Ramos (cell line): ENCODE results near the gene ATP13A2.

Source experiments
- in situ Hi-C: fragments of 300-500 bp; cut with MboI; formaldehyde crosslinking; loops from one replicate; pipeline ENCODE4 v1.14.3; 2022; ENCODE audit warnings: low sequenced_read_pairs; ENCODE audit not compliant: unreplicated experiment

ATP13A2 gene, protein sequence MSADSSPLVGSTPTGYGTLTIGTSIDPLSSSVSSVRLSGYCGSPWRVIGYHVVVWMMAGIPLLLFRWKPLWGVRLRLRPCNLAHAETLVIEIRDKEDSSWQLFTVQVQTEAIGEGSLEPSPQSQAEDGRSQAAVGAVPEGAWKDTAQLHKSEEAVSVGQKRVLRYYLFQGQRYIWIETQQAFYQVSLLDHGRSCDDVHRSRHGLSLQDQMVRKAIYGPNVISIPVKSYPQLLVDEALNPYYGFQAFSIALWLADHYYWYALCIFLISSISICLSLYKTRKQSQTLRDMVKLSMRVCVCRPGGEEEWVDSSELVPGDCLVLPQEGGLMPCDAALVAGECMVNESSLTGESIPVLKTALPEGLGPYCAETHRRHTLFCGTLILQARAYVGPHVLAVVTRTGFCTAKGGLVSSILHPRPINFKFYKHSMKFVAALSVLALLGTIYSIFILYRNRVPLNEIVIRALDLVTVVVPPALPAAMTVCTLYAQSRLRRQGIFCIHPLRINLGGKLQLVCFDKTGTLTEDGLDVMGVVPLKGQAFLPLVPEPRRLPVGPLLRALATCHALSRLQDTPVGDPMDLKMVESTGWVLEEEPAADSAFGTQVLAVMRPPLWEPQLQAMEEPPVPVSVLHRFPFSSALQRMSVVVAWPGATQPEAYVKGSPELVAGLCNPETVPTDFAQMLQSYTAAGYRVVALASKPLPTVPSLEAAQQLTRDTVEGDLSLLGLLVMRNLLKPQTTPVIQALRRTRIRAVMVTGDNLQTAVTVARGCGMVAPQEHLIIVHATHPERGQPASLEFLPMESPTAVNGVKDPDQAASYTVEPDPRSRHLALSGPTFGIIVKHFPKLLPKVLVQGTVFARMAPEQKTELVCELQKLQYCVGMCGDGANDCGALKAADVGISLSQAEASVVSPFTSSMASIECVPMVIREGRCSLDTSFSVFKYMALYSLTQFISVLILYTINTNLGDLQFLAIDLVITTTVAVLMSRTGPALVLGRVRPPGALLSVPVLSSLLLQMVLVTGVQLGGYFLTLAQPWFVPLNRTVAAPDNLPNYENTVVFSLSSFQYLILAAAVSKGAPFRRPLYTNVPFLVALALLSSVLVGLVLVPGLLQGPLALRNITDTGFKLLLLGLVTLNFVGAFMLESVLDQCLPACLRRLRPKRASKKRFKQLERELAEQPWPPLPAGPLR

DNA sequence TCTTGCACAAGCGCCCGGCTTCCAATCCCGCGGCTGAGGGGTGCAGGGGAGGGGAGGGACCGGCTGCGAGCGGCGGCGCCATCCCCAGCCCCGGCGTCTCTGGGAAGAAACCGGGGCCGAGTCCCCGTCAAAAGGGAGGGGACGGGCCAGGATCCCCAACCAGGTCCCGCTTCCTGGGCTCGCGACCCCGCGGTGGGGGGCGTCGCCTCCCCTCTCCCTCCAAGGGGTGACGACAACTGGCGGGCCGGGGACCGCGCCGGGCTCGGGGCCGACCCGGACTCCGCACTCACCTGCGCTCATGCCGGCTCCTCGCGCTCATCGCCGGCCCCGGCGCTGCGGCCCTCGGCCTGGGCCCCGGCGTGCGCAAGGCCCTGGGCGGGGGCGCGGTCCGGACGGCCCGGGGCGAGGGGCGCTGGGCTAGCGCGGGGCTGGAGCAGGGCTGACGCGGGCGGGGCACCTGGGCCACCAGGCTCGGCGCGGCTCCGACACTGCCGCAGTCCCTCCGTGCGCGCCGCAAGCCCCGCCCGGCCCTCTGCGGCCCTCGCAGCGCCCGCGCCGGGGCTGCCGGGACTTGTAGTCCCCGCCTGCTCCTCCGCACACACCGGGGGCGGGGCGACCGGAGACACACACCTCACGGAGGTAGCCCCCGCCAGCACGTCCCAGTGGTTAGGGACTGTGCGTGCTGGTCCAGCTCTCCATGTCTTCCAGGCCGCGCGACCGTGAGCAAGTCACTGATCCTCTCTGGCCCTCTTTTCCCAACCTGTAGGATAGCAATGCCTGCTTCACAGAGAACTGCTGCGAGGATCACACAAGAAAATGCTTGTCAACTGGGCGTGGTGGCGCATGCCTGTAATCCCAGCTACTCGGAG lies at the start of gene ATP13A2:
TSS of gene ATP13A2 (minus strand) at position 490 of the 869 bp plus-strand sequence. CDS start at position 300, 190 bp downstream.
- in situ Hi-C loops, result no loop called here

DNA sequence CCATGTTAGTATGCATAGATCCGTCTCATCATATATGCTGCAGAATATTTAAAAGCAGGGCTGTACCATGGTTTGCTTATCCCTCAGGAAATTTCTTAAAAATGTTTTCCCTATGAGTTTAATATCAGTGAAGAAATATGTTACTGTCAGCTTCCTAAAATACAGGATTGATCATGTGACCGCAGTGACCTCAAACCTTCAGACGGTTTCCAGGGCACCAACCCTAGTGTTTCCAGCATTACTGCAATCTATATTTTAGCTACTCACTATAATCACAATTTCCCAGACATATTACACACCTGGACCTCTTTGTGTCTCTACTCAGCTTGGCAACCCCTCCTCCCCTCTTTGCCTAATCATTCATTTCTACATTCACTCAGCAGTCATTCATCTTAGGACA lies 49.8 kb upstream of the ATP13A2 start:
- in situ Hi-C loops, result no loop called here

DNA sequence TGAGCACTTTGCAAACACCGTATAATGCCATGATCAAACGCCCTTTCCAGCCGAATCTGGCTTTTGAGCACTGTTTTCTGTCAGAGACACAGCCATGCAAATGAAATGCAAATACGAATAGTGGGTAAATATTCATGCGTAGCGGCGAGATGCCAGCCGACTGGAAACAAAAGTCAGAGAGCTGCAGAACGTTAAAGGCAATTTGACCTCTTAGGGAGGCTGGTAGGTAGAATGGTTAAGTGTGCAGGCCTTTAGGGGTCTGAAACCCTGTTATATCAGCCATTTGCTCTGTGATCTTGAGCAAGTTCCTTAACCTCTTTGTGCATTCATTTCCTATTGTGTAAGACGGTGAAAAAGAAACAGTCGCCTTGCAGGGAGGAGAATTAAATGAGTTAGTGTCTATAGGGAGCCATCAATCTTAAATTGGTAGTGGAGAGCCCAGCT lies 48.6 kb upstream of the ATP13A2 start:
- in situ Hi-C loops, result no loop called here

DNA sequence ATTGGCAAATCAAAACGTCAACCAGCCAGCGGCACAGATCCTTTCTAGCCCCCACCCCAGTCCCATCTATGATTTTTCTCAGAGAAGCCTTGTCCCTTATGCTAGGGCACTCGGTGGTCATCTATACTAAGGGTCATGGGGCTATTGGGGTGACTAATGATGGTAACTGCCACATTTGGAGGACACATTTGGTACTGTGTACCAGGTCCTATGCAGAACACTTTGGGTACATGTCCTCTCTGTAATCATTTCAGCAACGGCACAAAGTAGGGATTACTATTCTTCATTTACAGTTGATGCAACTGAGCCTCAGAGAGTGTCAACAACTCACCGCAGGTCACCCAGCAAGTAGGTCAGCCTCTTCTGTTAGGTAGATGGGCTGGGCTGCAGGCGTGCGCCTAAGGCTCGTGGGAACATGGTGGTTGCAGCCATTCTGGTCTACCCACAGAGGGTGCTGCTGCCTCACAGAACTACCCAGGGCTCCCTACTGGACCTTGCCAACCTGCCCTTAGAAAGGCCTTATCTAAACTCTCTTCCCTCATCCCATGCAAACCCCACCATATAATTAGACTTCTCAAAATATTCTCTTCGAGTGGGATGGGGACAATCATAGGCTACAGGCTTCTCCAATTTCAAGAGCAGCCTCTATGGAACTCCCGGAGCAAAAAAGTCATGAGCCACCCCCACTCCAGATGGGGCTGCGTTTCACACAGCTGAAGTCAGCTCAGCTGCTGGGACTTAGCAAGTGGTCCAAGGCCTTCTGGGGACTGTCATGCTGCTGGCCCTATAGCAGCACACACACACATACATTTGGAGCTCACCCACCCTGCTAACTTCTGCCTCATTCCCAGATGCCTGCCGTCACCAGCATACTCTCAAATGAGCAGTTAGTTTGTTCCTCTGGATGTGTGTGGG lies 47.9 kb upstream of the ATP13A2 start:
- in situ Hi-C loops, result no loop called here

DNA sequence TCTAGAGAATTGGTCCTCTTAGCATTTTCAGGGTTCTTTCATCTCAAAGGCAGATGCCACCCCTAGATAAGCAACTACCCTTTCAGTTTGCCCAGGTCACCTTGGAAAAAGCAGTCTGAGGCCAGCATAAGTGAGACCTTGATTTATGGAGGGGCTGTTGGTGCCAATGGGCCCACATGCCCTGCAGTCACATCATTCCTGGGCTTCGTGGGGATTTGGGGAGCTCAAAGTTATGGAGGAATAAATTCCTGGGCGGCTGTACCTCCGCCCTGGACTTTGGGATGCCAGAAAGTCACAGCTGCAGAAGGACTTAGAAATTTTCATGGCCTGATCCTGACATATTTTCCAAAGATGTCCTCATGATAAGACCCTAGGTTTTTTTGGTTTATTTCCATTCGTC lies 44.8 kb upstream of the ATP13A2 start:
- in situ Hi-C loops, result no loop called here

DNA sequence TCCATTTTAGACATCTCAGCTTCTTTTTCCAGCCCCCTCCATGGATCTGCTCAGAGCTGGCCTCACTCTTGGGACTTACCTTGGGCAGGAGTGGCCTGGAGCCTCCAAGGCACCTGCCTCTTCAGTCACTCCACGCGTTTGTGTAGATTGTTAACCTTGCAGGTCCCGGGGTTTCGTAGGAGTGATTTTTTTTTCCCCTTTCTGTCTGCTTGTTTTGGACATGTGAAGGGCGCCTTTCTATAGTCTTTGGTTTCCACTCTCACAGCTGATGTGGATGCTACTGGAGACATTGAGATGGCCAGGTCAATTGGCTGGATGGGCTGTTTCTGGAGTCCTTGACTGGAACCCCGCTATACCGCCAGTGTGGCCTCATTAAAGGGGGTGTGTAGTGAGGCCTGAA lies 44.1 kb upstream of the ATP13A2 start:
- in situ Hi-C loops, result no loop called here

DNA sequence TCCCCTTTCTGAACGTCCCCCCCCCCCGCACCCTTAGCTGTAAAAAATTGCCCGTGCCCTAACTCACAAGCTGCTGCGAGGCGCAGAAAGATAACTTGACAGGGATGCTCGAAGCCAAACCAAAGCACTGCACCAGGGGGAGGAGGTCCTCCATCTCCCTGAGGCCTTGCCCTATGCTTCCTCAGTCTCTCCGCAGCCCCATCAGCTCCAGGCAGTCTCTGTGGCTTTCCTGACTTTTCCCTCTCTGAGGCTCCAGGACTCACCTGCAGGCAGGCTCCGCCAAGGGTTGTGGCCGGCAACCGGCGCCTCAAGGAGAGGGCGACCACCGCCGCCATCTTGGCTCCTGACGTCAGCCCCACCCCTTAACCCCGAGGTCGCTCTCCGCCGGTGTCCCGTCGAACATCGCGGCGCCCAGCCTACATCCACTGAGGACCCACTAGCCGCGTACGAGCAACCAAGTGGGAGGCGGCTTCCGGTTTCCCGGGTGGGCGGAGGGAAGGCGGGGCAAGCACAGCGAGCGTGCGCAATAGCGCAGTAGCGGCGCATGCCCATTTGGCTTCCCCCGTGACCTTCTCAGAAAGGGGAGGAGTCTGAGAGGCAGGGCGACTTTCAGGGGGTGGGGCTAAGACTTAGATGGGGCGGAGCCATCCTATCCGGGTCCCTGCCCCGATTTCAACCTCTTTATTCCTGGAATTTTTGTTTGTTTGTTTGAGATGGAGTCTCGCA lies 42.1 kb upstream of the ATP13A2 start, which contains the start of gene SDHB:
TSS of gene SDHB (minus strand) at position 348 of the 726 bp plus-strand sequence. CDS start at position 335, 13 bp downstream.
- in situ Hi-C loops, result no loop called here

DNA sequence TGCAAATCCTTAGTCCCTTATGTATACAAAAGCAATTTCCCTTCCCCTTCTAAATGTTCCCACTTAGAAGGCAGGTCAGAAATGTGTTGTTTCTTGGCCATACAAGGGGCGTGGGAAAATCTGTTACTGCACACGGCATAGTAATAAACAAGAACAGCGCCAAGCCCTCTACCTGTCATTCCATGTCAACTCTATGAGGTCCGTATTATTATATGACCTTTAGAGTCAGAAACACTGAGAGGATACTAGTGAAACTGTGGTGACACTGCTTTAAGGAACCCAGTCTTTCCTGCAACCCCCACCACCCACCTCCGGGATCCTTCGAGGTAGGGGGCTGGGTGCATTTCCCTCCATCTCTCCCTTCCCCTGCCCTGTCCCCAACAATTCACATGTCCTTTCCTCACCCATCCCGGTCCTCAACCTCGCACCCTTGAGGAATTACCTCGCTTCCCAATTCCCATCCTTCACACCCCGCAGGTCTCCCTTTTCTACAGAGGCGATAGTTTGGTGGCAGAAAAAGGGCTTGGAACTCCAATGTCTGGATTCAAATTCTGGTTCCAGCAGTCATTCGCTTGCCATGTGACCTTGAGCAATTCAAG lies 41.5 kb upstream of the ATP13A2 start:
- in situ Hi-C loops, result no loop called here

DNA sequence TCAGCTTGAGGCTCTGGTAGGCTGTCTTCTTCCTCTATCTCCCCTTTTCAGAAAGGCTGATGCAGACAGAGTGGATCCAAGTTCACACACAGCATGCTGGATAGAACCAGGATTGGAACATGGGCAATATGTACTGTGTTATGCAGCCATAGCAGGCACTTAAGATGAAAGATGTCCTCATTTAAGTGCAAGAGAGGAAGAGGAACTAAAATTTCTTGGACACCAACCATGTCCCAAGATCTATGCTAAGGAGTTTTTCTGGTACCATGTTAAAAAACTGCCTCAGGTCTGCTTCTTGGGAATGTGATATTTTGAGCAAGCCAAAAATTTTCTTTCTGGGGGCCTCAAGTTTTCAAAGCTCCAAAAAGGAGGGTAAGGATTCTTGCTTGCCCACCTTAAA lies 40.9 kb upstream of the ATP13A2 start:
- in situ Hi-C loops, result no loop called here

DNA sequence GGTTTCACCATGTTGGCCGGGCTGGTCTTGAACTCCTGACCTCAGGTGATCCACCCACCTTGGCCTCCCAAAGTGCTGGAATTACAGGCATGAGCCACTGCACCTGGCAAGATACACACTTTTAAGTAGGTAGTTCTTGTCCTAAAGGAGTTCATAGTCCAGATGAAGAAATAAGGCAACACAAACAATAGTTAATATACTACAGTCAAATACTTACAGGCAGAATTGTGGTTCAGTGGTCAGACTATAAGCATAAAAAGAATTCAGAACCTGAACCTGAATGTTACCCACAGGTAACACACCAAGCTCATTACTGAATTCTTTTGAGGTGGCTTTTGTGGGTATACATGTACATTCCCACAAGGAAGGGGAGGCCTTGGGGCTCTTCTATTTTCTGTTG lies 40.3 kb upstream of the ATP13A2 start:
- in situ Hi-C loops, result no loop called here

DNA sequence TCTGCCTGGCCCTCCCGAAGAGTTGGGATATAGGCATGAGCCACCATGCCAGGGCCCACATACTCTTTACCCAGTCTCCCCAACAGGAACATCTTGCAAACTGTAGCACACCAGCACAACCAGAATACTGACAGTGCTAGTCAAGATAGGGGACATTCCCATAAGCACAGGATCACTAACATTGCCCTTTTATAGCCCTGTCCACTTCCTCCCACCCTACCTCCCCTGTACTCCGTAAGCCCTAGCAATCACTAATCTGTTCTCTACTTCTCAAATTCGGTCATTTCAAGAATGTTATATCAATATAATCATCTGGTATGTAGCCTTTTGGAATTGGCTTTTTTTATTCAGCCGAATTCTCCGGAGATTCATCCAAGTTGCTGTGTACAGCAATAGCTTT lies 36.2 kb upstream of the ATP13A2 start:
- in situ Hi-C loops, result no loop called here

DNA sequence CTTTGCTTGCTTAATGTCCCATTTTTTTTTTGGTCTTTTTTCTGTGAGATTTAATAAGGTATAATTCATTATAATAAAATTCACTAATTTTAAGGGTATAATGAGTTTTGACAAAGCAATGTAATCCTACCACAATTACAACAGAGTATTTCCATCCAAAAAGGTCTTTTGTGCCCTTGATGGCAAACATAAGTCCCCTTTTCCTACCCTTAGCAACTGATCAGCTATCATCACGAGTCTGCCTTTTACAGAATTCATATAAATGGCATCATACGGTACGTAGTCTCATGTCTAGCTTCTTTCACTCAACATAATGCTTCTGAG lies 34.6 kb upstream of the ATP13A2 start:
- in situ Hi-C loops, result no loop called here

DNA sequence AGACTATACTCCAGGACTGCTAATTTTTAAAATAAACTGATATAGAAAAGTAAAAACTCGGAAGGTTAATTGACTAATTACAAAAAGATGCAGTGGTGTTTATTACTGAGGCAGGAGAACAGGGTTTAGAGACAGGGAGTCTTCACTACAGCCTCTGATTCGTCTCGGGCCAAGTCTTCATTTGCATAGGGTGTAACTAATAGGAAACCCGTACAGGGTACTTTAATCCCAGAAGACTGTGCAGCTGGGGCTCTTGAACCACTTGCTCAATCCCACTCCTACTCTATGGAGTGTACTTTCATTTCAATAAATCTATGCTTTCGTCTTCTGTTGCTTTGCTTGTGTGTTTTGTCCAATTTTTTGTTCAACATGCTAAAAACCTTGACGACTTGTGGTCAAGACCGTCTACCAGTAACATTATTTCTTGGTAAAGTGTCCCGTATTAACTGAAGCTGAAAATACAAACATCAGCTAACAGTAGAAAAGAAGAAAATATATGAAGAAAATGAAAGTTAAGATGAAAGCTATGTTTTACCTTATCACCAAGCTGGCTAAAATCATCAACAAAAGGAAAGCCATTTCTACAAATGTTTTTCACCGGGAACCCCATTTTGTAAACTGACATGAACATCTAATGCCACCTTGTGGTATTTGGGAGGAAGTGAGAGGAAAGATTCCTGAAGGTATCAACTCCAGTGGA lies 34.1 kb upstream of the ATP13A2 start:
- in situ Hi-C loops, result no loop called here

DNA sequence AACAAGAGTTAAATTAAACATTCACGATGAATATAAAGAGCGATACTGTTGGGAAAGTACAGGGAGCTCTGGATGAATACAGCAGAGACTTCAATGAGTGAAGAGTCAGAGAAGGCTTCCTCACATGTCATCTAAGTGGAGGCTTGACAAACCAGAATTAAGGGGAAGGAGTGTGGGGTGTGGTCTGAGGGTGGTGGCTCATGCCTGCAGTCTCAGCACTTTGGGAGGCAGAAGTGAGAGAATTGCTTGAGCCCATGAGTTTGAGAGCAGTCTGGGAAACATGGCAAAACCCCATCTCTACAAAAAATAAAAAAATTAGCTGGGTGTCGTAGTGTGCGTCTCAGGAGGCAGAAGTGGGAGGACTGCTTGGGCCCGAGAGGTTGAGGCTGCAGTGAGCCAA lies 33.4 kb upstream of the ATP13A2 start:
- in situ Hi-C loops, result no loop called here

DNA sequence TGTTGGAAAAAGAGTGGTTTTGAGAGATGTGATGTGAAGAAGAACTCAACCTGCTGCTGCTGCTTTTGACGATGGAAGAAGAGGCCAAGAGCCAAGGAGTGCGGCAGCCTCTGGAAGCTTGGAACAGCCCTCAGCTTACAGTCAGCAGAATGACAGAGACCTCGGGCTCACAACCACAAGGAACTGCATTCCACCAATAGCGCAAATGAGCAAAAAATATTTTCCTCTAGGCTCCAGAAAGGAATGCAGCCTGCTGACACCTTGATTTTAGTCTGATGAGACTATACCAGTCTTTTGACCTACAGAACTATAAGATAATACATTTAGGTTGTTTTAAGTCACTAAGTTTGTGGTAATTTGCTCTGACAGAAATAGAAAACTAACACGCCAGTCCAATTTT lies 31.9 kb upstream of the ATP13A2 start:
- in situ Hi-C loops, result no loop called here

DNA sequence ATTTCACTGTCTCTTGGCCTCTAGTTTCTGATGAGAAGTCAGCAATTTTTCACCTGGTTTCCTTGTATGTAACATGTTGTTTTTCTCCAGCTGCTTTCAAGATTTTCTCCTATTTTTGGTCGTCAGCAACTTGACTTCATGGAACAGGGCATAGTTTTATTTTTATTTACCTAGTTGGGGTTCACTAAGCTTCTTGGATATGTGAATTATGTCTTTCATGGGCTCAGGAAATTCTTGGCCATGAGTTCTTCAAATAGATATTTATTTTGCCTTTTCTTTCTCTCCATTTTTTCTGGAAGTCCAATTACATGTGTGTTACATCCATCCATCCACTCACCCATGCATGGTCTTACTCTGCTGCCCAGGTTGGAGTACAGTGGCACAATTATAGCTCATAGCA lies 28.4 kb upstream of the ATP13A2 start:
- in situ Hi-C loops, result no loop called here

DNA sequence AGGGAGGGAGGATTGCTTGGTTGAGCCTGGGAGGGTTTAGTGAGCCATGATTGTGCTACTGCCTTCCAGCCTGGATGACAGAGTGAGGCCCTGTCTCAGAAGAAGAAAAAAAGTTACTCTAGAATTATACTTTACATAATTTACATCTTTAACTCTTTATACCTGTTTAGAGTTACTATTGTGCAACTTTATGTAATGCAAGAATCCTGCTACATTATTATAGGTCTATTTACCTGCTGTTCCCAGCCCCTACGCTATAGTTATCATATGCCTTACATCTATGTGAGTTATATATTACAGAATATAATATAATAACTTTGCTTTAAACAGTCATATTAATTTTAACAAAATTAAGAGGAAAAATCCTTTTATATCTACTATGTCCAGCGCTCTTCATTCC lies 27.8 kb upstream of the ATP13A2 start:
- in situ Hi-C loops, result no loop called here
